ENCODE data around the gene BAMBI. TPM values are rescaled to one million over a fixed set of nuclear protein-coding genes. Genes with fewer than 3 reads are reported as not detected.
"Not testable (repeated sequence)": the region's sequence is repeated elsewhere in the genome, so short reads cannot be mapped to it uniquely, and the experiment has no call there.

The BAMBI gene
- total and polyA plus RNA-seq, 8 donors, result 0.85 to 9.1 (median 1.5) TPM; not detected in 3

DNA sequence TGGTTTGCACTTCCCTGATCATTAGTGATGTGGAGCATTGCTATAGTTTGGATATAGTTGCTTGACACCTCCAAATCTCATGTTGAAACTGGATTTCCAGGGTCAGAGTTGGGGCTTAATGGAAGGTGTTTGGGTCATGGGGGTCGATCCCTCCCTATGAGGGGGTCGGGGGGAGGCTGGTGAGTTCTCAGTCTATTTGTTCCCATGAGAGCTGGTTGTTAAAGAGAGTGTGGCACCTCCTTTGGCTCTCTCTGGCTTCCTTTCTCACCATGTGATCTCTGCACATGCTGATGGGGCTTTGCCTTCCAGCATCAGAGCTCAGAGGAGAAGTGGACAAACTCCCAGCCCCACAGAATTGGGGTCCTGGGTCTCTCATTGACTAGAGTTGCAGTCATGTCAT is 36.8 kb upstream of the BAMBI start:
- TF ChIP-seq POLR2AphosphoS5 (IDR thresholded peaks at IDR 0.05) (no peak), EP300 (IDR thresholded peaks at IDR 0.05) (no peak), POLR2A (IDR thresholded peaks at IDR 0.05) (no peak)
- TF ChIP-seq, protein P1, sequence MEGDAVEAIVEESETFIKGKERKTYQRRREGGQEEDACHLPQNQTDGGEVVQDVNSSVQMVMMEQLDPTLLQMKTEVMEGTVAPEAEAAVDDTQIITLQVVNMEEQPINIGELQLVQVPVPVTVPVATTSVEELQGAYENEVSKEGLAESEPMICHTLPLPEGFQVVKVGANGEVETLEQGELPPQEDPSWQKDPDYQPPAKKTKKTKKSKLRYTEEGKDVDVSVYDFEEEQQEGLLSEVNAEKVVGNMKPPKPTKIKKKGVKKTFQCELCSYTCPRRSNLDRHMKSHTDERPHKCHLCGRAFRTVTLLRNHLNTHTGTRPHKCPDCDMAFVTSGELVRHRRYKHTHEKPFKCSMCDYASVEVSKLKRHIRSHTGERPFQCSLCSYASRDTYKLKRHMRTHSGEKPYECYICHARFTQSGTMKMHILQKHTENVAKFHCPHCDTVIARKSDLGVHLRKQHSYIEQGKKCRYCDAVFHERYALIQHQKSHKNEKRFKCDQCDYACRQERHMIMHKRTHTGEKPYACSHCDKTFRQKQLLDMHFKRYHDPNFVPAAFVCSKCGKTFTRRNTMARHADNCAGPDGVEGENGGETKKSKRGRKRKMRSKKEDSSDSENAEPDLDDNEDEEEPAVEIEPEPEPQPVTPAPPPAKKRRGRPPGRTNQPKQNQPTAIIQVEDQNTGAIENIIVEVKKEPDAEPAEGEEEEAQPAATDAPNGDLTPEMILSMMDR (IDR thresholded peaks at IDR 0.05), result no peak
- Histone ChIP-seq H3K9me3 (no peaks in the 10 kb centered on the region), H3K27me3 (no peaks in the 10 kb centered on the region), H3K4me1 (no peaks in the 10 kb centered on the region), H3K27ac (no peak overlapping the region), H3K4me3 (no peak overlapping the region), H3K36me3 (no peaks in the 10 kb centered on the region)
- 27 to 66% (median 59%) methylated on average over 2 of the region's 2 CpGs for WGBS, 5 donors
- no peak for DNase-seq
- intact Hi-C loops (cut with DNase I; ENCODE audit: low total_unique reads), result no loop called here

DNA sequence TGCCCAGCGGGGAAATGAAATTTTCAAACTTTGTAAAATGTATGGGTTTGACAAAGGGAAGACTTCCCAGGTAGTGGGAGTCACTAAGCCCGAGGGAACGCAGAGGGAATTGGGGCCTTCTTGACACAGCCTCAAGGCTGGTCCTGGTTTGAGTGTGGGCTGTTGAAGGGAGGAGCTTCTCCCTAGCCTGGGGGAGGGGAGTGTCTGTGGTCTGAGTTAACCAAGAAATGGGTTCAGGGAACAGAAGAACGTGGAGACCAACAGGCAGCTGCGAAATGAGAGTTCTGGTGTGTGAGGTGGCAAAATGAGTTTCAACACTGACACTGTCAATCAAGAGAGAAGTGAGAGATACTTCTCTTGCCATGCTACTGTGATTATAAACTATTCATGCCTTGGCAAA is 32.7 kb upstream of the BAMBI start:
- intact Hi-C loops (cut with DNase I; ENCODE audit: low total_unique reads), result no loop called here
- H3K4me3 ChIP-seq, result no peak overlapping the region
- TF ChIP-seq POLR2A (IDR thresholded peaks at IDR 0.05) (no peak), POLR2AphosphoS5 (IDR thresholded peaks at IDR 0.05) (no peak), EP300 (IDR thresholded peaks at IDR 0.05) (no peak)
- TF ChIP-seq, protein P1 (IDR thresholded peaks at IDR 0.05), result no peak
- H3K27ac ChIP-seq, result no peak overlapping the region
- H3K4me1 ChIP-seq, result no peaks in the 10 kb centered on the region
- DNase-seq, result no peak
- H3K36me3 ChIP-seq, result no peaks in the 10 kb centered on the region
- H3K9me3 ChIP-seq, result peaks cover 0 to 6% (median 0%) of the 10 kb centered on the region in 4 donors
- WGBS, 5 donors, result 60 to 78% (median 72%) methylated on average over 5 of the region's 5 CpGs
- H3K27me3 ChIP-seq, result no peaks in the 10 kb centered on the region

DNA sequence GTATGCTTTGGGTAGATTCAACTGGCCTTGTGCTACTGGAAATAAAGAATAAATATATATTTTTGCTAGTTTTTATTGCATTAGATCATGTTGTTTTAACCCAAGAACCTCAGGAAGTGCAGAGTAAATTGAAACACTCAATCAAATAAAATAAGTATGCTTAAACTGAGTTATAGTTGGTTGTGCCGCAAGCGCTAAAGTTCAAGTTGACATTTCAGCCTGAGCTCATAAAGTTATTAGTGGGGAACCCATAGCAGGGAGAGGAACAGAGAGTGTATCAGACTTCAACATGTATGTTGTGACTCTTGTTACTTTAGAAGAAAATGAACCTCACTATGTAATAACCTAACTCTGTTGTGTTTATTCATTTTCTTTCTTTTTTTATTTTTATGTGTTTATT is 25.2 kb upstream of the BAMBI start:
- no peaks in the 10 kb centered on the region for H3K4me1 ChIP-seq
- peaks cover 0 to 6% (median 0%) of the 10 kb centered on the region in 4 donors for H3K9me3 ChIP-seq
- H3K4me3 ChIP-seq, result no peak overlapping the region
- no peaks in the 10 kb centered on the region for H3K36me3 ChIP-seq
- 38 to 97% (median 66%) methylated on average over 2 of the region's 2 CpGs for WGBS, 5 donors
- H3K27me3 ChIP-seq, result peaks cover 0 to 11% (median 0%) of the 10 kb centered on the region in 3 donors
- TF ChIP-seq POLR2A (IDR thresholded peaks at IDR 0.05) (no peak), EP300 (IDR thresholded peaks at IDR 0.05) (no peak), POLR2AphosphoS5 (IDR thresholded peaks at IDR 0.05) (no peak)
- TF ChIP-seq, protein P1 (IDR thresholded peaks at IDR 0.05), result no peak
- intact Hi-C loops (cut with DNase I; ENCODE audit: low total_unique reads), result no loop called here
- no peak for DNase-seq
- H3K27ac ChIP-seq, result no peak overlapping the region

DNA sequence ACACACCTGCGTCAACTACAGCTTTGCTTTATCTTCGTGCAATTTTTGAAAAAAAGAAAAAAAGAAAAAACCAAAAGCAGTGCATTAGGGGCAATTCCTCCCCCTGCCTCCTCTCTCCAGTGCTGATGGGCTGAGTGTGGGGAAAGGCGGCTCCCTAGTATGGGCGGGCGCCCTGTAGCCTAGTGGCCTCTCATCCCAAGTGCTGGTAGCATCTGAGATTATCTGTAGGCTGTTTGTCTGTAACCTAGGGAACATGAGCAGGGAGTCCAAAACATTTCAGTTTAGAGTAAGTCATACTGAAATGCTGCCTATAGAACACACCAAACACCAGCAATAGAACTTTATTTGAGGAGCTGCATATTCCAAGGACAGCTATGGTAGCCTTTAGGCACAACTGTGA is 24.6 kb upstream of the BAMBI start:
- Histone ChIP-seq H3K9me3 (peaks cover 0 to 6% (median 0%) of the 10 kb centered on the region in 4 donors), H3K27ac (no peak overlapping the region), H3K27me3 (peaks cover 0 to 11% (median 0%) of the 10 kb centered on the region in 3 donors), H3K4me1 (no peaks in the 10 kb centered on the region), H3K36me3 (no peaks in the 10 kb centered on the region), H3K4me3 (no peak overlapping the region)
- no peak for TF ChIP-seq POLR2A (IDR thresholded peaks at IDR 0.05)
- TF ChIP-seq, protein P1 (IDR thresholded peaks at IDR 0.05), result no peak
- TF ChIP-seq POLR2AphosphoS5 (IDR thresholded peaks at IDR 0.05), result no peak
- TF ChIP-seq EP300 (IDR thresholded peaks at IDR 0.05), result no peak
- intact Hi-C loops (cut with DNase I; ENCODE audit: low total_unique reads), result no loop called here
- DNase-seq, result no peak
- WGBS, 5 donors, result 90 to 94% (median 92%) methylated on average over 5 of the region's 5 CpGs

DNA sequence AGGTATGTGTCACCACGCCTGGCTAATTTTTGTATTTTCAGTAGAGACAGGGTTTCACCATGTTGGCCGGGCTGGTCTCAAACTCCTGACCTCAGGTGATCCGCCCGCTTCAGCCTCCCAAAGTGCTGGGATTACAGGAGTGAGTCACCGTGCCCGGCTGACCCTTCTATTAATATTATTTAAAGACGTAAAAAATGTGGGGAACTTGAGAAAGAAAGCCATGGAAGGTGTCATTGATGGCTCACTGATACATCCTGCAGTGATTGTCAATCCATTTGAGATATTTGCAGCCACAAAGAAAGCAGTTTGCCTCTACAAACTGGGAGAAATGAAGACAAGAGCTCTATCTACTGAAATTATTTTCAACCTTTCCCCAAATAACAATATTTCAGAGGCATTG is 18.5 kb upstream of the BAMBI start:
- H3K27ac ChIP-seq; DNase-seq; H3K4me3 ChIP-seq; H3K9me3 ChIP-seq; intact Hi-C loops (cut with DNase I; ENCODE audit: low total_unique reads); H3K36me3 ChIP-seq; H3K27me3 ChIP-seq; H3K4me1 ChIP-seq: not testable (repeated sequence)
- 77 to 85% (median 79%) methylated on average over 7 of the region's 7 CpGs for WGBS, 5 donors
